NCI-H748 treated with DMSO at 0.1 percent for 48 hours (cell line): Measurements from ENCODE around the gene FYB1.

Source experiments
- DNase-seq: peaks from one replicate; lab custom pipeline; 2025; lab: John Stamatoyannopoulos, UW

FYB1 gene

GRCh38 chr5:39118638-39119037 lies 100.7 kb downstream of the FYB1 start:
- no peak for DNase-seq

- DNase-seq: no peak
These were observed 102.0 kb downstream of the FYB1 start for GRCh38 chr5:39117401-39117800.

- no peak for DNase-seq
These were observed 102.8 kb downstream of the FYB1 start for GRCh38 chr5:39116344-39117170.

- no peak for DNase-seq
These were observed 103.6 kb downstream of the FYB1 start for GRCh38 chr5:39115644-39116343.

- DNase-seq: no peak
These were observed 105.2 kb downstream of the FYB1 start for GRCh38 chr5:39114155-39114554.

- no peak for DNase-seq
These were observed 105.9 kb downstream of the FYB1 start for GRCh38 chr5:39113354-39113953.

- DNase-seq: no peak
These were observed 109.8 kb downstream of the FYB1 start for GRCh38 chr5:39109606-39110005.

GRCh38 chr5:39108987-39109386 lies 110.4 kb downstream of the FYB1 start:
- DNase-seq: no peak

- no peak for DNase-seq
These were observed 112.0 kb downstream of the FYB1 start for GRCh38 chr5:39107350-39107749.

GRCh38 chr5:39106322-39106721 lies 113.0 kb downstream of the FYB1 start:
- DNase-seq: no peak

GRCh38 chr5:39104221-39104620 lies 115.1 kb downstream of the FYB1 start:
- DNase-seq: no peak

GRCh38 chr5:39102684-39103155 lies 116.6 kb downstream of the FYB1 start:
- DNase-seq: no peak

GRCh38 chr5:39100851-39101396 lies 118.4 kb downstream of the FYB1 start:
- no peak for DNase-seq

- no peak for DNase-seq
These were observed 119.0 kb downstream of the FYB1 start for GRCh38 chr5:39100301-39100850.

GRCh38 chr5:39099831-39100230 lies 119.5 kb downstream of the FYB1 start:
- no peak for DNase-seq

GRCh38 chr5:39093352-39093751 lies 126.0 kb downstream of the FYB1 start:
- DNase-seq: no peak

- DNase-seq: no peak
These were observed 126.6 kb downstream of the FYB1 start for GRCh38 chr5:39092581-39093351.

- no peak for DNase-seq
These were observed 127.3 kb downstream of the FYB1 start for GRCh38 chr5:39091940-39092580.

- no peak for DNase-seq
These were observed 135.4 kb downstream of the FYB1 start for GRCh38 chr5:39083968-39084367.

GRCh38 chr5:39082995-39083394 lies 136.4 kb downstream of the FYB1 start:
- no peak for DNase-seq

GRCh38 chr5:39080597-39081204 lies 138.7 kb downstream of the FYB1 start:
- peak; percentile 64 for DNase-seq
